HepG2 (cell line): ENCODE measurements around the gene MAPK10. TPM values are rescaled to one million over a fixed set of nuclear protein-coding genes. Genes with fewer than 3 reads are reported as not detected.

ENCODE experiments used
- ATAC-seq: fragments of 200-7000 bp; cut with Tn5 transposase; 3 replicates; pipeline ENCODE4 v1.9.1; 2020; ENCODE audit warnings: mild to moderate bottlenecking, moderate library complexity
- BruUV-seq: library from RNA; stranded (reverse); fragments of 400-500 nt; replicated peaks from 2 replicates; lab custom pipeline; 2021; lab: Mats Ljungman, UMichigan
- CTCF ChIA-PET: fragments of 300-600 bp; formaldehyde crosslinking; extraction: SDS; loops from one replicate; lab custom pipeline; 2021; ENCODE audit warnings: low total read pairs, inconsistent platforms, low intra/inter-chr PET ratio; lab: Yijun Ruan, JAX
- POLR2A ChIA-PET: fragments of 350-600 bp; sonication (Branson Sonifier 250); formaldehyde crosslinking; loops from one replicate; lab custom pipeline; 2020; ENCODE audit warnings: antibody characterized with exemption, inconsistent platforms; lab: Yijun Ruan, JAX
- DNase-seq: peaks from one replicate; pipeline ENCODE4 v3.0.0-alpha.2; 2015; ENCODE audit warnings: low spot score
- FAIRE-seq: peaks from 3 replicates; lab custom pipeline; 2011; peaks lifted over from hg19 to GRCh38; lab: Jason Lieb, UNC
- H2AFZ ChIP-seq: one replicate; pipeline ENCODE4 v1.6.1; 2011; ENCODE audit warnings: low read length, inconsistent platforms
- H3K27ac ChIP-seq: fragments of 300-600 bp; 3 replicates; pipeline ENCODE4 v1.8.0; 2011; ENCODE audit warnings: mixed run types, mild to moderate bottlenecking, mixed read lengths, low read length, inconsistent platforms; ENCODE audit not compliant: insufficient read depth; ENCODE audit errors: extremely low read length
- H3K27me3 ChIP-seq, 2 experiments: fragments of 200-600 bp in 1 of 2; 2 replicates in 1 of 2; 3 replicates in 1 of 2; pipeline versions ENCODE4 v1.6.0 to v1.8.0; 2011; ENCODE audit warnings: low read length in 2 of 2, mild to moderate bottlenecking in 2 of 2, moderate library complexity in 2 of 2, inconsistent platforms in 1 of 2; ENCODE audit not compliant: insufficient read depth in 2 of 2, control insufficient read depth in 1 of 2
- H3K36me3 ChIP-seq, 2 experiments: fragments of 200-600 bp in 1 of 2; replicated peaks in 1 of 2; 2 replicates in 1 of 2; 3 replicates in 1 of 2; pipeline versions ENCODE4 v1.5.1 to v1.8.0; 2011; ENCODE audit warnings: low read length in 2 of 2, inconsistent platforms in 1 of 2; ENCODE audit not compliant: insufficient read depth in 2 of 2, control insufficient read depth in 1 of 2
- H3K4me1 ChIP-seq: 2 replicates; pipeline ENCODE4 v1.5.1; 2012; ENCODE audit warnings: low read length, inconsistent platforms; ENCODE audit not compliant: insufficient read depth
- H3K4me2 ChIP-seq: 2 replicates; pipeline ENCODE4 v1.6.0; 2011; ENCODE audit warnings: low read depth, low read length, inconsistent platforms
- H3K4me3 ChIP-seq, 3 experiments: fragments of 200-600 bp in 1 of 3; sonication (generic), shearing (Covaris generic) in 1 of 3; replicated peaks in 1 of 3; 2 replicates each; pipeline ENCODE4 v1.5.1; 2011 to 2016; ENCODE audit warnings: low read length in 3 of 3, inconsistent platforms in 2 of 3, low read depth in 2 of 3, mild to moderate bottlenecking in 2 of 3, control low read depth in 1 of 3, mixed read lengths in 1 of 3; ENCODE audit not compliant: insufficient read depth in 1 of 3
- H3K79me2 ChIP-seq: one replicate; pipeline ENCODE4 v1.6.1; 2011; ENCODE audit warnings: low read length, inconsistent platforms; ENCODE audit not compliant: insufficient read depth
- H3K9ac ChIP-seq: 2 replicates; pipeline ENCODE4 v1.6.0; 2011; ENCODE audit warnings: mild to moderate bottlenecking, low read depth, low read length, inconsistent platforms; ENCODE audit not compliant: insufficient read depth
- H3K9me3 ChIP-seq: 2 replicates; pipeline ENCODE4 v1.5.1; 2012; ENCODE audit warnings: mild to moderate bottlenecking, low read length
- H4K20me1 ChIP-seq: 2 replicates; pipeline ENCODE4 v1.6.0; 2011; ENCODE audit warnings: inconsistent platforms, mild to moderate bottlenecking, low read length, moderate library complexity; ENCODE audit not compliant: insufficient read depth
- ATF6 ChIP-seq: sonication (generic); formaldehyde crosslinking; conservative IDR thresholded peaks from 2 replicates; pipeline ENCODE4 v1.4.0; 2020; ENCODE audit warnings: missing genetic modification reagents
- CENPBD1 ChIP-seq: sonication (generic); formaldehyde crosslinking; IDR thresholded peaks from 2 replicates; pipeline ENCODE4 v1.8.0; 2022; ENCODE audit warnings: missing genetic modification reagents, low read depth, mild to moderate bottlenecking, borderline replicate concordance
- HNF4A ChIP-seq: sonication (generic); formaldehyde crosslinking; IDR thresholded peaks from 2 replicates; pipeline ENCODE4 v1.4.0; 2020; ENCODE audit warnings: missing genetic modification reagents
- KDM6A ChIP-seq: IDR thresholded peaks from 2 replicates; pipeline ENCODE4 v1.6.1; 2016; ENCODE audit warnings: low read depth
- NFAT5 ChIP-seq: sonication (generic); formaldehyde crosslinking; IDR thresholded peaks from 2 replicates; pipeline ENCODE4 v1.4.0; 2020; ENCODE audit warnings: missing genetic modification reagents
- PPARG ChIP-seq: conservative IDR thresholded peaks from 2 replicates; pipeline ENCODE4 v1.6.1; 2016; ENCODE audit warnings: missing biosample characterization, missing genetic modification reagents
- RCOR2 ChIP-seq: IDR thresholded peaks from 2 replicates; pipeline ENCODE4 v1.6.1; 2016; ENCODE audit warnings: missing biosample characterization, missing genetic modification reagents
- RELA ChIP-seq: sonication (generic); formaldehyde crosslinking; IDR thresholded peaks from 2 replicates; pipeline ENCODE4 v1.4.0; 2020; ENCODE audit warnings: missing genetic modification reagents
- THAP8 ChIP-seq: sonication (generic); formaldehyde crosslinking; IDR thresholded peaks from 2 replicates; pipeline ENCODE4 v1.5.1; 2020; ENCODE audit warnings: missing genetic modification reagents, mild to moderate bottlenecking, borderline replicate concordance
- ZNF75D ChIP-seq: sonication (generic); formaldehyde crosslinking; IDR thresholded peaks from 2 replicates; pipeline ENCODE4 v1.8.1; 2023; ENCODE audit warnings: missing genetic modification reagents, mild to moderate bottlenecking, borderline replicate concordance
- WGBS: methylation state at CpG from one replicate; pipeline ENCODE4 v1.1.6; 2017; ENCODE audit warnings: low lambda C conversion rate; 5-methylcytosine and 5-hydroxymethylcytosine counted together
- in situ Hi-C: cut with HindIII; loops from 2 replicates; pipeline ENCODE4 v1.10.0; 2017; ENCODE audit warnings: low pct_unique_long_range_greater_than_20kb; ENCODE audit not compliant: extremely low pct_ligation_motif_present
- intact Hi-C: fragments of 100-400 bp; cut with micrococcal nuclease; formaldehyde crosslinking; loops from one replicate; pipeline ENCODE4 v1.10.0; 2022; ENCODE audit not compliant: unreplicated experiment
- polyA plus RNA-seq, 8 experiments: library from polyadenylated mRNA; depleted of rRNA in 3 of 8; stranded (reverse) in 7 of 8; unstranded in 1 of 8; fragments of >200 nt; fragmentation: Illumina TruSeq in 4 of 8; extraction: Trizol in 4 of 8; gene quantifications; 2 replicates each; pipeline versions ENCODE4 v1.2.1 to v1.2.3, GENCODE V29; 2011 to 2016; ENCODE audit warnings: low read depth in 4 of 8, missing spikeins in 1 of 8, mixed read lengths in 1 of 8; ENCODE audit not compliant: insufficient read depth in 1 of 8
- total RNA-seq, 5 experiments: library from RNA; depleted of rRNA; stranded (reverse); fragments of >200 nt; fragmentation: Illumina TruSeq; extraction: Trizol; gene quantifications; 2 replicates each; pipeline ENCODE4 v1.2.3, GENCODE V29; 2016; ENCODE audit warnings: low read depth in 1 of 5

Gene MAPK10
- total and polyA plus RNA-seq, 2 of the 13 experiments (the other 11 are each of a cell fraction or from before 2014, with no cell fraction given) = not detected

- no peak for TF ChIP-seq NFAT5
- TF ChIP-seq RELA (CRISPR knock-in tag) = no peak
- TF ChIP-seq, all 625 proteins: peak for 0
These were observed 25.7 kb downstream of the MAPK10 start (continued) for GRCh38 chr4:86334020-86334750.

GRCh38 chr4:86333236-86333635, 26.6 kb downstream of the MAPK10 start:
- no peaks in the 10 kb centered on the region for H3K4me1 ChIP-seq
- H3K27ac ChIP-seq = no peak overlapping the region
- H3K36me3 ChIP-seq = no peaks in the 10 kb centered on the region
- in situ Hi-C loops = no loop called here
- no peak for ATAC-seq
- H3K9me3 ChIP-seq = no peaks in the 10 kb centered on the region
- ChIA-PET CTCF (no interaction called here), POLR2A (no interaction called here)
- no peak for FAIRE-seq
- no TSS peak for BruUV-seq
- no peak overlapping the region for H3K4me3 ChIP-seq
- no peak for TF ChIP-seq CENPBD1 (CRISPR knock-in tag)
- TF ChIP-seq ZNF75D (CRISPR knock-in tag) = no peak
- TF ChIP-seq ATF6 (CRISPR knock-in tag) = no peak
- no peak for TF ChIP-seq HNF4A (CRISPR knock-in tag)
- no peak for TF ChIP-seq KDM6A
- TF ChIP-seq THAP8 (CRISPR knock-in tag) = no peak
- TF ChIP-seq RCOR2 = no peak
- no peak for TF ChIP-seq PPARG (CRISPR knock-in tag)
- H3K79me2 ChIP-seq = no peaks in the 10 kb centered on the region
- no peaks in the 10 kb centered on the region for H4K20me1 ChIP-seq
- no peak overlapping the region for H3K9ac ChIP-seq
- intact Hi-C loops = no loop called here
- no peak overlapping the region for H2AFZ ChIP-seq
- DNase-seq = no peak
- H3K27me3 ChIP-seq = no peaks in the 10 kb centered on the region
- no peak overlapping the region for H3K4me2 ChIP-seq
- 0% methylated on average over 1 of the region's 1 CpG for WGBS
